ENCODE measurements around the gene PUSL1.

PUSL1 gene

DNA sequence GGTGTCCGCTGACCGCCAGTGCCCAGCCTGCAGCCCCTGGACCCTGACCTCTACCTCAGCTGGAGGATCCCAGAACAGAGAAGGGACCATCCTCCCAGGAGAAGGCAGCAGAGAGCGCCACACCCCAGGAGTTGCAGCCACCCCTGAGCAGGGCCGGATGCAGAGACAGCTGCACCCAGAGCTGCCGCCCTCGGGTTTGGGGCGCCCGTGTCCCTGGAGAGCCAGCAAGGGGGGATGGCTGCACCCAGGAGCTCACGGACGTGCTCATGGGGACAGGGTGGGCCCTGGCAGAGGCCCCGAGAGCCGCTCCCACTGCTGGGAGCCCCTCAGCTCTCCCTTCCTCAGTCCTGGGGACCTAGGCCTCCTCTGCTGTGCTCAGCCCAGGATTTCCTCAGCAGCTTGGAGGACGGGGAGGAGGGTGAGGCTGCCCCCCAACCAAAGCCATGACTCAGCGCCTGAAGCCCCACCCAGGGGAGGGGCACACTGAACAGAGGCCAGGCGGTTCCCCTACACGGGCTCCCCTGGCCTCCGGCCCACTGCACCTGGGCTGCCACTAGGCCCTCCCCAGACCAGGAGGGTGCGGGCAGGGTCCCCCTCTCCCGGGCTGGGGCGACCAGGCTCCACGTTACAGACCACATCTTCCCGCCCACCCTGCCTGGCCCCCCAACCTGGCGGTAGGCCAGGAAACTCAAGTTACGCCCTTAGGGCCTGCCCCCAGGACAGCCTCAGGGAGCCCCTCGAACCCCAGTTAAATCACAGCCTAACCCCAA lies 2.9 kb upstream of the PUSL1 start:
- Histone ChIP-seq H3K4me1 (ENCODE audit: control insufficient read depth, insufficient read depth, low read length, poor library complexity, severe bottlenecking) (peaks cover 33% of the 10 kb centered on the region), H3K9me3 (ENCODE audit: control insufficient read depth, low read length) (no peaks in the 10 kb centered on the region), H3K27ac (ENCODE audit: low read depth, low read length, severe bottlenecking) (peak overlapping the region; percentile 68), H3K36me3 (ENCODE audit: control insufficient read depth, insufficient read depth, low read length) (peaks cover under 1% of the 10 kb centered on the region), H3K4me3 (ENCODE audit: extremely low read depth, insufficient read depth, low read length, poor library complexity, severe bottlenecking) (peak overlapping the region; percentile 79)
- WGBS, 2 experiments (ENCODE audit: insufficient coverage in 2 of 2) = 55 to 60% methylated on average over 17 to 25 of the region's 25 CpGs

DNA sequence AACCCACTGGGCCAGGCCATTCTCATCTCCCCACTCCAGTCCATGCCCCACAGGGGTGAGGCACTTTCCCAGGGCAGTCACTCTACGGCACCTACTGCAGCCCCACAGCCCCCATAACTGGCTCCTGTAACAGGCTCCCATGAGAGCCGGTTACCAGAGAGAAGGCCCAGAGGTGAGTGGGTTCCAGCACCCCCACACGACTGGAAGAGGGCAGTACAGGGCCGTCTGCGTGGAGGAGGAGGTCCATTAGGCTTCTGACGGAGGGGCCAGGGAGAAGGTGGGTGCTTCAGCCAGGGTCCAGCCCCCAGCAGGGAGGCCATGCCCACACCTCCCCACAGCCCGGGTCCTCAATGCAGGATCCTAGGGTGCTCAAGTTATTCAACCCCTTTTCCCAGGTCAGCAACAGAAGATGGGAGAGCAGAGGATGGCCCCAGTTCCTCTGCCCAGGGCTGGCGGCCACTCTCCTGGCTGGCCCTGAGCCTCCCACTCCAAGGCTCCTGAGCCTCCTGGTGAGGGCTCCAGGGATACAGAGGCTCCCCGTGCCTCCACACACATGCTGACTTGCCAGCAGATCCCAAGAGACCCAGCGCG lies 2.2 kb upstream of the PUSL1 start:
- H3K36me3 ChIP-seq (ENCODE audit: control insufficient read depth, insufficient read depth, low read length) = peaks cover 6% of the 10 kb centered on the region
- H3K4me3 ChIP-seq (ENCODE audit: extremely low read depth, insufficient read depth, low read length, poor library complexity, severe bottlenecking) = peak overlapping the region; percentile 79
- WGBS, 2 experiments (ENCODE audit: insufficient coverage in 2 of 2) = 47 to 69% methylated on average over 8 to 10 of the region's 11 CpGs
- H3K4me1 ChIP-seq (ENCODE audit: control insufficient read depth, insufficient read depth, low read length, poor library complexity, severe bottlenecking) = peaks cover 33% of the 10 kb centered on the region
- no peaks in the 10 kb centered on the region for H3K9me3 ChIP-seq (ENCODE audit: control insufficient read depth, low read length)
- H3K27ac ChIP-seq (ENCODE audit: low read depth, low read length, severe bottlenecking) = peak overlapping the region; percentile 68

DNA sequence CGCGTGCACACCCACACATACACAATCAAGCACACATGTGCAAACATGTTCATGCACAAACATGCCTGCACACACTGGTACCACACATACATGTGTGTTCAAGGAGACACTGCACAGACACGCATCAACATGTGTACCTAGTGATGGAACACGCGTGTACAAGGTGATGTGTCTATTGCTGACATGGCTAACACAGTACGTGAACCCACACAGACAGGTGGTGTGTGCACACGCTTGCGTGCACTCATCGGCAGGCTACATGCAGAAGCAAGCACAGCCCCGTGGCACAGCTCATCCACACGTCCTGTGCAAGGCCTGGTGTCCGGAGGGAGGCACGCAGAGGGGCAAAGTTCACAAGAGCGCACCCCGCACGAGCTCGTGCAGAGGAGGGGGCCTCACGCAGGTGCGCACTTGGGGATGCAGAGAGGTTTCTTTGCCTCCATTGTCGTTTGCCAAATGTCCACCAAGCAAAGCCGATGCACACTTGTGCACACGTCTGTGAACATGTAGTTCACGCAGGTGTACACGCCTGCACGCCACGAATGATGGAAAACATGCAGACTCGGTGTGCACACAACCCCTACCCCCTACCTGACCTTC lies 1.6 kb upstream of the PUSL1 start:
- Histone ChIP-seq H3K4me1 (ENCODE audit: control insufficient read depth, insufficient read depth, low read length, poor library complexity, severe bottlenecking) (peaks cover 33% of the 10 kb centered on the region), H3K4me3 (ENCODE audit: extremely low read depth, insufficient read depth, low read length, poor library complexity, severe bottlenecking) (peak overlapping the region; percentile 79), H3K27ac (ENCODE audit: low read depth, low read length, severe bottlenecking) (no peak overlapping the region), H3K9me3 (ENCODE audit: control insufficient read depth, low read length) (no peaks in the 10 kb centered on the region), H3K36me3 (ENCODE audit: control insufficient read depth, insufficient read depth, low read length) (peaks cover 12% of the 10 kb centered on the region)
- 73 to 75% methylated on average over 25 to 27 of the region's 27 CpGs for WGBS, 2 experiments (ENCODE audit: insufficient coverage in 2 of 2)

DNA sequence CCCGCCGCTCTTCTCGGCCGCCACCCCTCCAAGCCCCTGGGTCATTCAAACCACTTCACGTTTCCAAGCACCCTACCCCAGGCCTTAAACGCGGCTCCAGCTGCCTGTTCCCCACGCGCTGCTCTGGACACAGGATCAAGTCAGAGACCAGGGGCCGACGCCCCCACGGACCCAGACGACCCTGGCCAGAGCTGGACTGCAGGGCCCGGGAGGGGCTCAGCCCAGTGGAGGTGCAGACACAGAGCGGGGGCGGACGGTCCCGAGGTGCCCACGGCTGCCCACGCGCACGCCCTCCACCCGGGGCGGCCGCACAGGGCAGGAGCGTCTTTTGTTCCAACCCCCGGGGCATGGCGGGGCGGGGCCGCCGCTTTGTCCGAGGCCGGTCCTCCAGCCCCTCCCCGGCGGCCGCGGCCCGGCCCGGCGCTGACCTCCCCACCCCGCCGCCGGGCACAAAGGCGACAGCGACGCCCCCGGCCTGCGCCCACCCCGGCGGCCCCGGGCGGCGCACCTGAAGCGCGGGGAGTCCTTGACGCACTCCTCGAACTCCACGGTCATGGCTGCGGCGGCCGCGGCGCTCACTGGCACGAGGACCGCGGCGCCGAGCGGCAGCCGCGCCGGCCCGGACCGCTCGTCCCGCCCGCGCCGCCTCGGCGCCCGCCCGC lies 1.0 kb upstream of the PUSL1 start:
- H3K4me1 ChIP-seq (ENCODE audit: control insufficient read depth, insufficient read depth, low read length, poor library complexity, severe bottlenecking) = peaks cover 33% of the 10 kb centered on the region
- peak overlapping the region; percentile 79 for H3K4me3 ChIP-seq (ENCODE audit: extremely low read depth, insufficient read depth, low read length, poor library complexity, severe bottlenecking)
- peak overlapping the region; percentile 36 for H3K27ac ChIP-seq (ENCODE audit: low read depth, low read length, severe bottlenecking)
- no peaks in the 10 kb centered on the region for H3K9me3 ChIP-seq (ENCODE audit: control insufficient read depth, low read length)
- 3% methylated on average over 50 to 56 of the region's 83 CpGs for WGBS, 2 experiments (ENCODE audit: insufficient coverage in 2 of 2)
- peaks cover 16% of the 10 kb centered on the region for H3K36me3 ChIP-seq (ENCODE audit: control insufficient read depth, insufficient read depth, low read length)

DNA sequence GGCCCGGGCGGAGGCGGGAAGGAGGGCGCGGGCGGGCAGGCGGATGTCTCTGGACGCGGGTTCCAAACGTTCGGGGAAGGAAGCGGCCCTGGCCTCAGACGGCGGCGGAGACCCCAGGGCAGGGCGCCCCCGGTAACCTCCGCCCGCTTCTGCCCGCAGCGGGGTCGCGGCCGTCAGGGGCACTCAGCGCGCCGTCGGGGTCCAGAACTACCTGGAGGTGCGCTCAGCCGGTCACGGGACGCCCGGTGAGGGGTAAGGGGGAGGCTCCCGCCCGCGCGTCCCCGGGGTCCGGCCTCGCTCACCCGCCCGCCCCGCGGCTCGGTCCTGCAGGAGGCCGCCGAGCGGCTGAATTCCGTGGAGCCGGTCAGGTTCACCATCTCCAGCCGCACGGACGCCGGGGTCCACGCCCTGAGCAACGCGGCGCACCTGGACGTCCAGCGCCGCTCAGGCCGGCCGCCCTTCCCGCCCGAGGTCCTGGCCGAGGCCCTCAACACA lies 406 bp downstream of the PUSL1 start:
- H3K4me1 ChIP-seq (ENCODE audit: control insufficient read depth, insufficient read depth, low read length, poor library complexity, severe bottlenecking) = peaks cover 32% of the 10 kb centered on the region
- peak overlapping the region; percentile 74 for H3K27ac ChIP-seq (ENCODE audit: low read depth, low read length, severe bottlenecking)
- peaks cover 28% of the 10 kb centered on the region for H3K36me3 ChIP-seq (ENCODE audit: control insufficient read depth, insufficient read depth, low read length)
- H3K9me3 ChIP-seq (ENCODE audit: control insufficient read depth, low read length) = no peaks in the 10 kb centered on the region
- peak overlapping the region; percentile 79 for H3K4me3 ChIP-seq (ENCODE audit: extremely low read depth, insufficient read depth, low read length, poor library complexity, severe bottlenecking)
- WGBS, 2 experiments (ENCODE audit: insufficient coverage in 2 of 2) = 0 to 1% methylated on average over 55 to 61 of the region's 66 CpGs

DNA sequence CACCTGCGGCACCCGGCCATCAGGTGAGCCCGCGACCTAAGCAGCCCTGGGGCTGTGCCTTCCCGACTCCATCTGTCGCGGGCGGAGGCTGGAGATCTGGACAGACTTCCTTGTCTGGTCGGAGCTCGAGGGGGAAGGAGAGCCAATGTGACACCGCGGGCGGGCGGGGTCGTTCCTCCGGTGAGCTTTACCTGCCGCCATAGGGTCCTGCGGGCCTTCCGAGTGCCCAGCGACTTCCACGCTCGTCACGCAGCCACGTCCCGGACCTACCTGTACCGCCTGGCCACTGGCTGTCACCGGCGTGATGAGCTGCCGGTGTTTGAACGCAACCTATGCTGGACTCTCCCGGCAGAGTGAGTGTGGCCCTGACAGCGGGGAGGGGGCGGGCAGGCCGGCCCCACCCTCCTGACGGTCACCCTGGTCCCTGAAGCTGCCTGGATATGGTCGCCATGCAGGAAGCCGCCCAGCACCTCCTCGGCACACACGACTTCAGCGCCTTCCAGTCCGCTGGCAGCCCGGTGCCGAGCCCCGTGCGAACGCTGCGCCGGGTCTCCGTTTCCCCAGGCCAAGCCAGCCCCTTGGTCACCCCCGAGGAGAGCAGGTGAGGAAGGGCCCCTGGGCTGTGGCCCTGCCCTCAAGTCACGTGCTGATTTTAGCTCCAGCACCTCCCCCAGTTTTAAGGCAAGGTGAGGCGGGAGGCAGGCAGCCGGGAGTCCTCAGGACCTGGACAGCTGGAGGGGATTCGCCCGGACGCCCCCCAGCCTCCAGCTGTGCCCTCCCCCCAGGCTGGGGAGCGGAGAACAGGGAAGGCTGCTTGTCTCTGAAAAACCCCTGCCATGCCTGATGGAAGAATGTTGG lies 1.1 kb downstream of the PUSL1 start:
- Histone ChIP-seq H3K36me3 (ENCODE audit: control insufficient read depth, insufficient read depth, low read length) (peaks cover 33% of the 10 kb centered on the region), H3K27ac (ENCODE audit: low read depth, low read length, severe bottlenecking) (no peak overlapping the region), H3K4me1 (ENCODE audit: control insufficient read depth, insufficient read depth, low read length, poor library complexity, severe bottlenecking) (peaks cover 25% of the 10 kb centered on the region), H3K9me3 (ENCODE audit: control insufficient read depth, low read length) (no peaks in the 10 kb centered on the region), H3K4me3 (ENCODE audit: extremely low read depth, insufficient read depth, low read length, poor library complexity, severe bottlenecking) (peak overlapping the region; percentile 79)
- 21 to 26% methylated on average over 48 to 56 of the region's 57 CpGs for WGBS, 2 experiments (ENCODE audit: insufficient coverage in 2 of 2)

DNA sequence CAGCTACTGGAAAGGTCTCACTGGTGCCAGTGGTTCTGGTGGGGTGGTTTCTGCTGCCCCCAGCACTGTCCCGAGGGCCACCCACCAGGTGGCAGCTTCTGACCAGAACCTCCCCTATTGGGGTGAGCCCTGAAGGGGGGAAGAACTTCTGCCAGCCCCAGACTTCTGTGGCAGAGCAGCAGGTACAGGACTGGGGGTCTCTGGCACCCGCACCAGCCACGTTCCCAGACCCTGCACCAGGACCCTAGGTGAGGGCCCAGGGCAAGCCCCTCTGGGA lies 1.6 kb downstream of the PUSL1 start:
- Histone ChIP-seq H3K4me1 (ENCODE audit: control insufficient read depth, insufficient read depth, low read length, poor library complexity, severe bottlenecking) (peaks cover 21% of the 10 kb centered on the region), H3K9me3 (ENCODE audit: control insufficient read depth, low read length) (no peaks in the 10 kb centered on the region), H3K27ac (ENCODE audit: low read depth, low read length, severe bottlenecking) (no peak overlapping the region), H3K36me3 (ENCODE audit: control insufficient read depth, insufficient read depth, low read length) (peaks cover 39% of the 10 kb centered on the region), H3K4me3 (ENCODE audit: extremely low read depth, insufficient read depth, low read length, poor library complexity, severe bottlenecking) (no peak overlapping the region)
- WGBS, 2 experiments (ENCODE audit: insufficient coverage in 2 of 2) = 88 to 93% methylated on average over 3 of the region's 3 CpGs

DNA sequence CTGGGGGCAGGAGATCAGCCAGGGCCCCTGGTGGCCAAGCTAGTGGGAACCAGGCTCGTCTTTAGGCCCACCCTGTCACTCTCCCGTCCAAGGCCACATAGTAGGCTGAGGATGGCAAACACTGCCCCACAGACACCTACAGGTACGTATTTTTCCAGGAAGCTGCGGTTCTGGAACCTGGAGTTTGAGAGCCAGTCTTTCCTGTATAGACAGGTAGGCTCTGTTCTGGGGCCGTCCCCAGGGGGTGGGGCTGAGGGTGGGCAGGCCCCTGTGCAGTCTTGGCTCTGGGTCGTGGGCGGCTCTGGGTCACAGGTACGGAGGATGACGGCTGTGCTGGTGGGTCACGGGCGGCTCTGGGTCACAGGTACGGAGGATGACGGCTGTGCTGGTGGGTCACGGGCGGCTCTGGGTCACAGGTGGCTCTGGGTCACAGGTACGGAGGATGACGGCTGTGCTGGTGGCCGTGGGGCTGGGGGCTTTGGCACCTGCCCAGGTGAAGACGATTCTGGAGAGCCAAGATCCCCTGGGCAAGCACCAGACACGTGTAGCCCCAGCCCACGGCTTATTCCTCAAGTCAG lies 2.2 kb downstream of the PUSL1 start:
- WGBS, 2 experiments (ENCODE audit: insufficient coverage in 2 of 2) = 95 to 97% methylated on average over 19 to 20 of the region's 21 CpGs
- H3K9me3 ChIP-seq (ENCODE audit: control insufficient read depth, low read length) = no peaks in the 10 kb centered on the region
- peaks cover 16% of the 10 kb centered on the region for H3K4me1 ChIP-seq (ENCODE audit: control insufficient read depth, insufficient read depth, low read length, poor library complexity, severe bottlenecking)
- no peak overlapping the region for H3K27ac ChIP-seq (ENCODE audit: low read depth, low read length, severe bottlenecking)
- no peak overlapping the region for H3K4me3 ChIP-seq (ENCODE audit: extremely low read depth, insufficient read depth, low read length, poor library complexity, severe bottlenecking)
- H3K36me3 ChIP-seq (ENCODE audit: control insufficient read depth, insufficient read depth, low read length) = peaks cover 39% of the 10 kb centered on the region

DNA sequence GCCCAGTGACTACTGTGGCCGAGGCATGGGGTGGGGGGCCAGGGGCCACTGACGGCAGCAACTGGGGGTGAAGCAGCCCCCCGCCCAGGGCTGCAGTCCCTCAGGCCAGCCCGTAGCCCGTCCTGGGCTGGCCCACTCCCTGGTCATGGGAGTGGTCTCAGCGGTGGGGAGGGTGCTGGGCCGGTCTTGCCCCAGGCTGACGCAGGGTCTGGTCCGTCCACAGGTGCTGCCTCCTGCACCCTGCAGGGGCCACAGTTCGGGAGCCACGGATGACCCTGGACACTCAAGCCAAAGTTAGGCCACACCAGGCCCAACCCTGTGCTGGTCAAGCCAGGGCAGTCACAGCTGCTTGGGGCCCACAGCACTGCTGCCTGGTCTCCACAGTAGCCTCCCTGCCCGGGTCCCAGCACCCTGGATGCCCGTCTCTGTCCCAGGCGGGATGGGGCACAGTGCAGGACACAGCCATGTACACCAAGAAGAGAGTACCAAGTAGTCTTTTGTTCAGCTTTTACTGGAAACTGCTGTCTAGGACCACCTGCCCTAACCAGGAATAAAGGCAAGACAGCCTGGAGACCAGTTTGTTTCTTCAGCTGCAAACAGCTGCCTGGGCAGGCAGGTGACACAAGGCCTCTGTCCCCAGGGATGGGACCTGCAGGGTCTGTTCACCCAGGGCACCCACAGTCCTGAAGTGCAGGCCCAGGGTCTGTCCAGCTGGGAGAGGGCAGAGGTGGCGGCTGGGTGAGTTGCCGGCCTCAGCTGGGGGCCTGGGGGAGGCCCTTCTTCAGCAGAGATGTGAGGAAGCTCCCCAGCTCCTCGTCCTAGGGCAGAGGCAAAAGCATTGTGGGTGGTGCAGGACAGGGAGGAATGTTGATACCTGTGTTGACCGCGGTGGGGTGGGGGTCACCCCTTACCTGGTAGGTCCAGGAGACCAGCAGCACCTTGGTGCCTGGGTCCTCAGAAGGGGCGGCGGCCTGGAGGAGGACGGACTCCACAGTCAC lies 3.0 kb downstream of the PUSL1 start:
- peaks cover 45% of the 10 kb centered on the region for H3K36me3 ChIP-seq (ENCODE audit: control insufficient read depth, insufficient read depth, low read length)
- no peaks in the 10 kb centered on the region for H3K9me3 ChIP-seq (ENCODE audit: control insufficient read depth, low read length)
- no peak overlapping the region for H3K27ac ChIP-seq (ENCODE audit: low read depth, low read length, severe bottlenecking)
- H3K4me1 ChIP-seq (ENCODE audit: control insufficient read depth, insufficient read depth, low read length, poor library complexity, severe bottlenecking) = peaks cover 12% of the 10 kb centered on the region
- 95 to 96% methylated on average over 15 to 21 of the region's 22 CpGs for WGBS, 2 experiments (ENCODE audit: insufficient coverage in 2 of 2)
- no peak overlapping the region for H3K4me3 ChIP-seq (ENCODE audit: extremely low read depth, insufficient read depth, low read length, poor library complexity, severe bottlenecking)
